Adrenal gland (tissue), 12 donors: Measurements from ENCODE around the gene KMT5B. TPM values are rescaled to one million over a fixed set of nuclear protein-coding genes. Genes with fewer than 3 reads are reported as not detected.

ENCODE experiments used
- DNase-seq, 7 donors: peaks; one replicate each; pipeline ENCODE4 v3.0.0-alpha.2; 2019 to 2020
- H3K27ac ChIP-seq, 5 donors: fragments of 200-600 bp; sonication (generic) in 4 of 5; 1 replicate in 3 of 5; 2 replicates in 2 of 5; pipeline versions ENCODE4 v1.5.1 to v1.8.0; 2016 to 2020; ENCODE audit warnings: mild to moderate bottlenecking in 1 of 5
- H3K27me3 ChIP-seq: fragments of 200-600 bp; 2 replicates; pipeline ENCODE4 v1.8.0; 2021
- H3K36me3 ChIP-seq, 2 donors: fragments of 200-600 bp; replicated peaks in 1 of 2; 1 replicate in 1 of 2; 2 replicates in 1 of 2; pipeline versions ENCODE4 v1.5.1 to v1.8.0; 2018 to 2022
- H3K4me1 ChIP-seq, 2 donors: fragments of 200-600 bp; replicated peaks in 1 of 2; 1 replicate in 1 of 2; 2 replicates in 1 of 2; pipeline versions ENCODE4 v1.5.1 to v1.8.0; 2018 to 2021
- H3K4me3 ChIP-seq, 4 donors: fragments of 200-600 bp; sonication (generic) in 3 of 4; one replicate each; pipeline ENCODE4 v1.5.1; 2016 to 2018
- H3K9me3 ChIP-seq, 3 donors: fragments of 200-600 bp; sonication (generic) in 1 of 3; replicated peaks in 1 of 3; 1 replicate in 2 of 3; 2 replicates in 1 of 3; pipeline versions ENCODE4 v1.5.1 to v1.8.0; 2016 to 2021
- POLR2A ChIP-seq, 2 donors: fragments of 450-650 bp; IDR thresholded peaks; one replicate each; pipeline ENCODE4 v1.6.1; 2017; ENCODE audit warnings: antibody characterized with exemption in 2 of 2, mild to moderate bottlenecking in 2 of 2, moderate library complexity in 1 of 2
- WGBS, 4 donors: extraction: QIAGEN DNeasy Blood & Tissue Kit in 2 of 4; methylation state at CpG; one replicate each; pipeline versions ENCODE4 v1.1.5 to v1.1.7; 2013 to 2017; 5-methylcytosine and 5-hydroxymethylcytosine counted together
- intact Hi-C, 2 donors: fragments of 100-400 bp; cut with DNase I; formaldehyde crosslinking; loops; one replicate each; pipeline versions ENCODE4 v1.14.1 to v1.15.0; 2022 to 2023
- polyA plus RNA-seq, 3 donors: library from polyadenylated mRNA; stranded (reverse); fragments of 200-250 nt in 2 of 3; fragments of 350-450 nt in 1 of 3; fragmentation: Illumina TruSeq in 1 of 3; extraction: RNeasy Lipid Tissue Mini Kit (QIAGEN cat#74804) in 1 of 3; gene quantifications; one replicate each; pipeline ENCODE4 v1.2.3, GENCODE V29; 2013 to 2014
- total RNA-seq, 9 donors: library from RNA; depleted of rRNA in 4 of 9; stranded (reverse); fragments of >200 nt in 4 of 9; fragments of 120-200 nt in 1 of 9; fragmentation: NEBNext Ultra II Directional in 1 of 9; extraction: Animal tissue kit (Norgen Biotek cat#: 25700) in 1 of 9; gene quantifications; one replicate each; pipeline versions ENCODE4 v1.1.0 to v1.2.4, GENCODE V29; 2013 to 2023
- TF ChIP-seq, protein P1 (sequence below), 6 experiments: fragments of 450-650 bp in 4 of 6; fragments of 200-600 bp in 2 of 6; sonication (generic) in 1 of 6; IDR thresholded peaks; 1 replicate in 5 of 6; 2 replicates in 1 of 6; pipeline versions ENCODE4 v1.5.1 to v1.8.0; 2016 to 2021; ENCODE audit warnings: antibody characterized with exemption in 6 of 6, mild to moderate bottlenecking in 2 of 6, moderate library complexity in 1 of 6
- donor health status: healthy with polysubstance abuse.
- donor health status: Bipolar disorder and iron deficiency.
- donor health status: DM: yes; HTN: yes; CAD: no.
- donor health status: DM: no; HTN: no; CAD: no.
- donor health status: DM: no; HTN: no; CAD: no.
- donor health status: DM: yes; HTN: yes; CAD: no.

Gene KMT5B
- total and polyA plus RNA-seq, 12 donors, result 22.6 to 121 (median 36.9) TPM

DNA sequence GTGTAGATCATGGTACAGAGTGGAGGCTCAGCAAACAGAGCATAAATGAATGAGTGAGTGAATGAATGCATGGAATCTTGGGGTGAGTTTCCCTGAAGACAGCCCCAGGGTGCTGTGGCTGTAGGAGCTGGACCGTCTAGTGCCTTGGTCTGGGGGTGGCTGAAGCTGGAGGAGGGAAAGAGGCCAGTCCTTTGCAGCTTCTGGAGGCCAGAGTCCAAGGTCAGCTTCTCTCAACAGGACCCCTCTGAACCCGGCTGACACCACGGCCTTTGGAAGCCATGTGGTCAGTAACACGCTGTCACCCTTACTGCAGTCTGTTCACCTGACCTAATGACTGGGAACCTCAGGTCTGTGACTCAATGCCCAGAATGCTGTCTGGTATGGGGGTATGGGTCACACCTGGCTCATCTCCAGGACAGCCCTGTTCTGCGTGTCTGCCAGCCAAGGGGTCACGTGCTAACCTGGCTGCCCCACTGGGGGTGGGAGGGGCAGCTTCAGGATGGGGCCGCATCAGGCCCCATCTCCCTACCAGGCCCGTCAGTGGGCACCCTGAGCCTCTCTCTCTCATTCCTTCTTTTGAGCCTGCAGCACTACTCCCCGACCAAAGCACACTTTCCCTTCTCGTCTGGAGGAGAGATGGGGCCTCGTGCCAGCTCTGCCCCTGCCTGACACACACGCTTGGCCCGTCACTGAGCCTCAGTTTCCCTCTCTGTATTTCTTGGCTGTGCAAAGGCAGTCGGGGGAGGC, 67.8 kb downstream of the KMT5B start:
- peak overlapping the region in 4 of 5 donors; percentile 30 to 78 (median 75) for H3K27ac ChIP-seq
- no peaks in the 10 kb centered on the region for H3K27me3 ChIP-seq
- DNase-seq, result peak; percentile 67 to 85 (median 81)
- no peaks in the 10 kb centered on the region for H3K9me3 ChIP-seq
- intact Hi-C loops, result no loop called here
- H3K4me1 ChIP-seq, result peaks cover 33 to 40% of the 10 kb centered on the region in 2 donors
- H3K4me3 ChIP-seq, result no peak overlapping the region
- 49 to 63% (median 58%) methylated on average over 10 to 14 of the region's 14 CpGs for WGBS, 4 donors
- no peaks in the 10 kb centered on the region for H3K36me3 ChIP-seq
- TF ChIP-seq POLR2A (IDR thresholded peaks at IDR 0.05), result peak in 1 of 2 donors; percentile 15
- TF ChIP-seq, protein P1, sequence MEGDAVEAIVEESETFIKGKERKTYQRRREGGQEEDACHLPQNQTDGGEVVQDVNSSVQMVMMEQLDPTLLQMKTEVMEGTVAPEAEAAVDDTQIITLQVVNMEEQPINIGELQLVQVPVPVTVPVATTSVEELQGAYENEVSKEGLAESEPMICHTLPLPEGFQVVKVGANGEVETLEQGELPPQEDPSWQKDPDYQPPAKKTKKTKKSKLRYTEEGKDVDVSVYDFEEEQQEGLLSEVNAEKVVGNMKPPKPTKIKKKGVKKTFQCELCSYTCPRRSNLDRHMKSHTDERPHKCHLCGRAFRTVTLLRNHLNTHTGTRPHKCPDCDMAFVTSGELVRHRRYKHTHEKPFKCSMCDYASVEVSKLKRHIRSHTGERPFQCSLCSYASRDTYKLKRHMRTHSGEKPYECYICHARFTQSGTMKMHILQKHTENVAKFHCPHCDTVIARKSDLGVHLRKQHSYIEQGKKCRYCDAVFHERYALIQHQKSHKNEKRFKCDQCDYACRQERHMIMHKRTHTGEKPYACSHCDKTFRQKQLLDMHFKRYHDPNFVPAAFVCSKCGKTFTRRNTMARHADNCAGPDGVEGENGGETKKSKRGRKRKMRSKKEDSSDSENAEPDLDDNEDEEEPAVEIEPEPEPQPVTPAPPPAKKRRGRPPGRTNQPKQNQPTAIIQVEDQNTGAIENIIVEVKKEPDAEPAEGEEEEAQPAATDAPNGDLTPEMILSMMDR (IDR thresholded peaks at IDR 0.05), result no peak

DNA sequence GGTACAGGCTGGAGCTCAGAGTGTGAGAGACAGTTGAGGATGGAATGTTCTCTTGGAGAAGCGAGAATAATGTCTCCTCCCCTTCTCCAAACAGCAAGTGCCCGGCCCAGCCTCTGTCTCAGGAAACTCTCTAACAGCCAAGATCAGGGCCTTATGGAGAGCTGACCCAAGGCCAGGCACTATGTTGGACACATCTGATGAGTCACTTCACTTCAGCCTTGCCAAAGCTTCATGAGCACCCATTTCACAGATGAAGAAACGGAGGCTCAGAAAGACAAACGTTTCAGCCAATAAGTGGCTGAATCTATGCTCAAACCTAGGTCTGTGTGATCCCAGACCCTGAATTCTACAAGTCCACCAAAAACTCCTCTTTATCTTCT, 69.8 kb downstream of the KMT5B start:
- TF ChIP-seq POLR2A (IDR thresholded peaks at IDR 0.05), result no peak
- TF ChIP-seq, protein P1 (IDR thresholded peaks at IDR 0.05), result no peak
- Histone ChIP-seq H3K4me1 (peaks cover 31 to 33% of the 10 kb centered on the region in 2 donors), H3K27me3 (no peaks in the 10 kb centered on the region), H3K36me3 (no peaks in the 10 kb centered on the region), H3K4me3 (no peak overlapping the region), H3K9me3 (no peaks in the 10 kb centered on the region), H3K27ac (no peak overlapping the region)
- WGBS, 4 donors, result 51 to 80% (median 63%) methylated on average over 2 to 4 of the region's 4 CpGs
- intact Hi-C loops, result no loop called here
- DNase-seq, result peak in 3 of 7 donors; percentile 39 to 60 (median 59)

DNA sequence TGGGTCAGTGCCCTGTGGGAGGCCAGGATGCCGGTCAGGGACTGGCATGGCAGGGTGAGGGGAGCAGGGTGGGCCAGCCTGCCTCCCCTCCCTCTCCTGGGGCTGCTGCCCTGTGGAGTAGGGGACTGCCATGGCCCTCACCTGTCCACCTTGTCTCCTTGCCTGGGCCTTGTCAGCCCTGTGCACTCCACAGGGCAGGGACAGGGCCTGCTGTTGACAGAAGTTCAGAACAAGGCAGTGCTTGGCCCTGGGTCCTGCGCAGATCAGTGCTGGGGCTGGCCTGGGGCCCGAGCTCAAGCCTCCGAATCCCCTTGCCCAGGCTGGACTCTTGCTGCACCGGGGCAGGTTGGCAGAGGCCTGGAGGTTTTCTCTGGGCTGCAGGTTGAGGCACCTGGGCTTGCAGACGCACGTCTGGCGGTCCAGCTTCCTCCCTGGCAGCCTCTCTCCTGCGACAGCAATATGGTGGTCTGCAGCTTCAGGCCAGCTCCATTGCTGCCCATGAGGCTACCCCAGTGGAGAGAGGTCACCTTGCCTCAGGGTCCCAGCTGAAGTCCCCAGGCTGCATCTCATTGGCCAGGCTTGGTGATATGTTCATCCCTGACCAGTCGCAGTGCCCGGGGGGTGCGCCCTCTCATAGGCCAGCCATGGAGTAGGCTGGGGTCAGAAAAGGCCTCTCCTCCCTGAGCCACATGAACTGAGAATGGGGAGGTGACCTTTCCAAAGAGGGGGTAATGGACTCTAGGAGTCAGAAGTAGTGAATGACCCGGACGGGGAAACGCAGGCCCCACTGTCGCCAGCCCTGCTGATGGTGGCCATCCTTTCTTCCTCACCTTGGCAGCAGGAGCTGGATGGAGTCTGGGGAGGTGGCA, 70.4 kb downstream of the KMT5B start:
- Histone ChIP-seq H3K27me3 (no peaks in the 10 kb centered on the region), H3K27ac (no peak overlapping the region), H3K4me3 (no peak overlapping the region), H3K9me3 (no peaks in the 10 kb centered on the region), H3K4me1 (peaks cover 31 to 33% of the 10 kb centered on the region in 2 donors), H3K36me3 (no peaks in the 10 kb centered on the region)
- TF ChIP-seq, protein P1 (IDR thresholded peaks at IDR 0.05), result no peak
- no peak for TF ChIP-seq POLR2A (IDR thresholded peaks at IDR 0.05)
- intact Hi-C loops, result no loop called here
- peak in 3 of 7 donors; percentile 8 to 45 (median 17) for DNase-seq
- WGBS, 4 donors, result 86 to 92% (median 87%) methylated on average over 6 to 16 of the region's 16 CpGs

DNA sequence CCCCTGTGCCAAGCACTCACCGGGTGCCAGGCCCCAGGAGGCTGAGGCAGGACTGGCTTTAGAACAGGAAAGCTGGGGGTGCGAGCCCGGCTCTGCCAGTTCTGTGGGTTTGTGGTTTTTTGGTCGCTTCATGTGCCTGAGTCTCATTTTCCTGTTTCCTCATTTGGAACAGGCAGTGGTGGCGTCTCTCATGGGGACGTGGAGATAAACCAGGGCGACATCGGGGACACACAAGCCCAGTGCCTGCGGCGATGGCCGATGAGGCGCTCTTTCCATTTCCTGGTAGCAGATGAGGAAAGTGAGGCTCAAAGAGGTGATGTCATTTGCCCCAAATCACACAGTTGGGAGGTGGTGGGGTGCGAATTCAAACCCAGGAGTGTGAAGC, 71.1 kb downstream of the KMT5B start:
- WGBS, 4 donors, result 72 to 90% (median 78%) methylated on average over 12 to 13 of the region's 13 CpGs
- no peak overlapping the region for H3K27ac ChIP-seq
- no peak overlapping the region for H3K4me3 ChIP-seq
- DNase-seq, result peak in 2 of 7 donors; percentile 7 to 24
- no peak for TF ChIP-seq POLR2A (IDR thresholded peaks at IDR 0.05)
- TF ChIP-seq, protein P1 (IDR thresholded peaks at IDR 0.05), result no peak
- no peaks in the 10 kb centered on the region for H3K27me3 ChIP-seq
- intact Hi-C loops, result no loop called here
- H3K9me3 ChIP-seq, result no peaks in the 10 kb centered on the region
- H3K4me1 ChIP-seq, result peaks cover 27 to 30% of the 10 kb centered on the region in 2 donors
- H3K36me3 ChIP-seq, result no peaks in the 10 kb centered on the region
